GM23338 (cell line): Measurements from ENCODE around the gene ITIH5. TPM values are rescaled to one million over a fixed set of nuclear protein-coding genes. Genes with fewer than 3 reads are reported as not detected.

Source experiments
- ATAC-seq: fragments of 200-7000 bp; cut with Tn5 transposase; 3 replicates; pipeline ENCODE4 v1.9.1; 2020
- DNase-seq: peaks from one replicate; pipeline ENCODE4 v3.0.0-alpha.2; 2015; ENCODE audit warnings: low spot score
- H2AFZ ChIP-seq: fragments of 200-600 bp; sonication (generic); 2 replicates; pipeline ENCODE4 v1.8.0; 2016; ENCODE audit warnings: antibody characterized with exemption, mild to moderate bottlenecking, moderate library complexity
- H3F3A ChIP-seq: fragments of 200-600 bp; sonication (generic); replicated peaks from 2 replicates; pipeline ENCODE4 v1.8.0; 2017; ENCODE audit warnings: antibody characterized with exemption, mixed run types, low read depth
- H3K27ac ChIP-seq: fragments of 200-600 bp; sonication (generic); 2 replicates; pipeline ENCODE4 v1.6.1; 2016; ENCODE audit warnings: low read depth
- H3K27me3 ChIP-seq: fragments of 200-600 bp; sonication (generic); 2 replicates; pipeline ENCODE4 v1.8.0; 2016; ENCODE audit warnings: mild to moderate bottlenecking, mixed run types, moderate library complexity; ENCODE audit not compliant: insufficient read depth
- H3K36me3 ChIP-seq: fragments of 200-600 bp; sonication (generic); 2 replicates; pipeline ENCODE4 v1.8.0; 2016; ENCODE audit warnings: mild to moderate bottlenecking; ENCODE audit not compliant: insufficient read depth
- H3K4me1 ChIP-seq: fragments of 200-600 bp; sonication (generic); 2 replicates; pipeline ENCODE4 v1.8.0; 2016; ENCODE audit warnings: mild to moderate bottlenecking, moderate library complexity; ENCODE audit not compliant: insufficient read depth
- H3K4me2 ChIP-seq: fragments of 200-600 bp; sonication (generic); 2 replicates; pipeline ENCODE4 v1.7.1; 2017; ENCODE audit warnings: mixed run types
- H3K4me3 ChIP-seq: fragments of 200-600 bp; sonication (generic); 2 replicates; pipeline ENCODE4 v1.6.1; 2016; ENCODE audit warnings: mixed run types
- H3K79me2 ChIP-seq: fragments of 200-600 bp; sonication (generic); replicated peaks from 2 replicates; pipeline ENCODE4 v1.8.0; 2017; ENCODE audit warnings: mild to moderate bottlenecking; ENCODE audit not compliant: insufficient read depth
- H3K9me2 ChIP-seq: fragments of 200-600 bp; sonication (generic); 2 replicates; pipeline ENCODE4 v1.8.0; 2017; ENCODE audit not compliant: insufficient read depth
- H4K20me1 ChIP-seq: fragments of 200-600 bp; sonication (generic); replicated peaks from 2 replicates; pipeline ENCODE4 v1.8.0; 2017; ENCODE audit warnings: mild to moderate bottlenecking; ENCODE audit not compliant: insufficient read depth
- H3K27ac Mint-ChIP-seq: 2 replicates; pipeline ENCODE4 v1.8.0; 2020; ENCODE audit warnings: inconsistent platforms, mild to moderate bottlenecking, moderate library complexity, mixed read lengths
- H3K27me3 Mint-ChIP-seq: 3 replicates; pipeline ENCODE4 v1.8.0; 2022; ENCODE audit warnings: low read depth, mild to moderate bottlenecking, moderate library complexity, mixed read lengths, inconsistent platforms; ENCODE audit not compliant: insufficient read depth, poor library complexity
- H3K36me3 Mint-ChIP-seq: 3 replicates; pipeline ENCODE4 v1.8.0; 2021; ENCODE audit warnings: low read depth, mild to moderate bottlenecking, inconsistent platforms, moderate library complexity, mixed read lengths
- H3K4me1 Mint-ChIP-seq: 3 replicates; pipeline ENCODE4 v1.8.0; 2020; ENCODE audit warnings: mild to moderate bottlenecking, inconsistent platforms, mixed read lengths
- H3K4me3 Mint-ChIP-seq: 3 replicates; pipeline ENCODE4 v1.8.0; 2021; ENCODE audit warnings: moderate library complexity, mild to moderate bottlenecking, inconsistent platforms, mixed read lengths
- H3K9me3 Mint-ChIP-seq: 3 replicates; pipeline ENCODE4 v1.8.0; 2020; ENCODE audit warnings: moderate library complexity, mild to moderate bottlenecking, inconsistent platforms, mixed read lengths
- CREB1 ChIP-seq: fragments of 250-450 bp; sonication (Bioruptor Pico); IDR thresholded peaks from 2 replicates; pipeline ENCODE4 v1.5.0; 2020; ENCODE audit warnings: low read depth, mild to moderate bottlenecking, moderate library complexity
- EZH2phosphoT487 ChIP-seq: fragments of 200-600 bp; sonication (generic); IDR thresholded peaks from one replicate; pipeline ENCODE4 v1.8.1; 2018; ENCODE audit warnings: antibody characterized with exemption; ENCODE audit not compliant: unreplicated experiment
- JUNB ChIP-seq: IDR thresholded peaks from one replicate; pipeline ENCODE4 v1.6.1; 2016; ENCODE audit warnings: antibody characterized with exemption; ENCODE audit not compliant: unreplicated experiment
- ZNF331 ChIP-seq: fragments of 250-450 bp; sonication (Bioruptor Pico); IDR thresholded peaks from 2 replicates; pipeline ENCODE4 v1.5.0; 2020; ENCODE audit warnings: low read depth, mild to moderate bottlenecking, moderate library complexity
- polyA plus RNA-seq: library from polyadenylated mRNA; unstranded; fragments of >200 nt; fragmentation: Nextera tagmentation; extraction: Ambion mirVana; gene quantifications from 2 replicates; pipeline ENCODE4 v1.2.1, GENCODE V29; 2016
- total RNA-seq: library from RNA; depleted of rRNA; stranded (reverse); fragments of >200 nt; shearing (Covaris generic); gene quantifications from 2 replicates; pipeline ENCODE4 v1.2.3, GENCODE V29; 2014
- TF ChIP-seq, protein P1 (sequence below): fragments of 250-450 bp; sonication (Bioruptor Pico); IDR thresholded peaks from 2 replicates; pipeline ENCODE4 v1.5.0; 2020; ENCODE audit warnings: mild to moderate bottlenecking, moderate library complexity
- TF ChIP-seq, protein P2 (sequence below), 2 experiments: fragments of 200-600 bp in 1 of 2; sonication (generic) in 1 of 2; conservative IDR thresholded peaks; 2 replicates each; pipeline versions ENCODE4 v1.5.1 to v1.6.1; 2016 to 2017; ENCODE audit warnings: antibody characterized with exemption in 2 of 2, low read depth in 2 of 2, mild to moderate bottlenecking in 2 of 2, moderate library complexity in 1 of 2

Gene ITIH5
- total and polyA plus RNA-seq, 2 experiments from 2014 or later = 0.99 to 2.2 TPM

DNA sequence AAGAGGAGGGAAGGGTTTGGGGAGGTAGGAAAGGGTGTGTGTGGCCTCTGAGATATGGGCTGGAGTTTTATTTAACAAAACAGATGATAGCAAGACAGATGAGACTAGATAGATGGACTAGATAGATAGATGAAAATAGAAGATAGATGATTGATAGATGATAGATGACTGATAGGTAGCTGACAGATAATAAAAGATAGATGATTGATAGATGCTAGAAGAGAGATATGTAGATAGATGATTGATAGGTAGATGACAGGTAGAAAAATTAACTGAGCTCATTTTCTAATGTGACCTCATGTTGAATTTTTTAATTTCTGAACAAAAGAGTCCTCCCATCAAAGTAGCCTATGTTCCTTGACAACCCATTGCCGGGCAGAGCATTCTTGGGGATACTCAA is 139.3 kb downstream of the ITIH5 start (continued):
- TF ChIP-seq, protein P1, sequence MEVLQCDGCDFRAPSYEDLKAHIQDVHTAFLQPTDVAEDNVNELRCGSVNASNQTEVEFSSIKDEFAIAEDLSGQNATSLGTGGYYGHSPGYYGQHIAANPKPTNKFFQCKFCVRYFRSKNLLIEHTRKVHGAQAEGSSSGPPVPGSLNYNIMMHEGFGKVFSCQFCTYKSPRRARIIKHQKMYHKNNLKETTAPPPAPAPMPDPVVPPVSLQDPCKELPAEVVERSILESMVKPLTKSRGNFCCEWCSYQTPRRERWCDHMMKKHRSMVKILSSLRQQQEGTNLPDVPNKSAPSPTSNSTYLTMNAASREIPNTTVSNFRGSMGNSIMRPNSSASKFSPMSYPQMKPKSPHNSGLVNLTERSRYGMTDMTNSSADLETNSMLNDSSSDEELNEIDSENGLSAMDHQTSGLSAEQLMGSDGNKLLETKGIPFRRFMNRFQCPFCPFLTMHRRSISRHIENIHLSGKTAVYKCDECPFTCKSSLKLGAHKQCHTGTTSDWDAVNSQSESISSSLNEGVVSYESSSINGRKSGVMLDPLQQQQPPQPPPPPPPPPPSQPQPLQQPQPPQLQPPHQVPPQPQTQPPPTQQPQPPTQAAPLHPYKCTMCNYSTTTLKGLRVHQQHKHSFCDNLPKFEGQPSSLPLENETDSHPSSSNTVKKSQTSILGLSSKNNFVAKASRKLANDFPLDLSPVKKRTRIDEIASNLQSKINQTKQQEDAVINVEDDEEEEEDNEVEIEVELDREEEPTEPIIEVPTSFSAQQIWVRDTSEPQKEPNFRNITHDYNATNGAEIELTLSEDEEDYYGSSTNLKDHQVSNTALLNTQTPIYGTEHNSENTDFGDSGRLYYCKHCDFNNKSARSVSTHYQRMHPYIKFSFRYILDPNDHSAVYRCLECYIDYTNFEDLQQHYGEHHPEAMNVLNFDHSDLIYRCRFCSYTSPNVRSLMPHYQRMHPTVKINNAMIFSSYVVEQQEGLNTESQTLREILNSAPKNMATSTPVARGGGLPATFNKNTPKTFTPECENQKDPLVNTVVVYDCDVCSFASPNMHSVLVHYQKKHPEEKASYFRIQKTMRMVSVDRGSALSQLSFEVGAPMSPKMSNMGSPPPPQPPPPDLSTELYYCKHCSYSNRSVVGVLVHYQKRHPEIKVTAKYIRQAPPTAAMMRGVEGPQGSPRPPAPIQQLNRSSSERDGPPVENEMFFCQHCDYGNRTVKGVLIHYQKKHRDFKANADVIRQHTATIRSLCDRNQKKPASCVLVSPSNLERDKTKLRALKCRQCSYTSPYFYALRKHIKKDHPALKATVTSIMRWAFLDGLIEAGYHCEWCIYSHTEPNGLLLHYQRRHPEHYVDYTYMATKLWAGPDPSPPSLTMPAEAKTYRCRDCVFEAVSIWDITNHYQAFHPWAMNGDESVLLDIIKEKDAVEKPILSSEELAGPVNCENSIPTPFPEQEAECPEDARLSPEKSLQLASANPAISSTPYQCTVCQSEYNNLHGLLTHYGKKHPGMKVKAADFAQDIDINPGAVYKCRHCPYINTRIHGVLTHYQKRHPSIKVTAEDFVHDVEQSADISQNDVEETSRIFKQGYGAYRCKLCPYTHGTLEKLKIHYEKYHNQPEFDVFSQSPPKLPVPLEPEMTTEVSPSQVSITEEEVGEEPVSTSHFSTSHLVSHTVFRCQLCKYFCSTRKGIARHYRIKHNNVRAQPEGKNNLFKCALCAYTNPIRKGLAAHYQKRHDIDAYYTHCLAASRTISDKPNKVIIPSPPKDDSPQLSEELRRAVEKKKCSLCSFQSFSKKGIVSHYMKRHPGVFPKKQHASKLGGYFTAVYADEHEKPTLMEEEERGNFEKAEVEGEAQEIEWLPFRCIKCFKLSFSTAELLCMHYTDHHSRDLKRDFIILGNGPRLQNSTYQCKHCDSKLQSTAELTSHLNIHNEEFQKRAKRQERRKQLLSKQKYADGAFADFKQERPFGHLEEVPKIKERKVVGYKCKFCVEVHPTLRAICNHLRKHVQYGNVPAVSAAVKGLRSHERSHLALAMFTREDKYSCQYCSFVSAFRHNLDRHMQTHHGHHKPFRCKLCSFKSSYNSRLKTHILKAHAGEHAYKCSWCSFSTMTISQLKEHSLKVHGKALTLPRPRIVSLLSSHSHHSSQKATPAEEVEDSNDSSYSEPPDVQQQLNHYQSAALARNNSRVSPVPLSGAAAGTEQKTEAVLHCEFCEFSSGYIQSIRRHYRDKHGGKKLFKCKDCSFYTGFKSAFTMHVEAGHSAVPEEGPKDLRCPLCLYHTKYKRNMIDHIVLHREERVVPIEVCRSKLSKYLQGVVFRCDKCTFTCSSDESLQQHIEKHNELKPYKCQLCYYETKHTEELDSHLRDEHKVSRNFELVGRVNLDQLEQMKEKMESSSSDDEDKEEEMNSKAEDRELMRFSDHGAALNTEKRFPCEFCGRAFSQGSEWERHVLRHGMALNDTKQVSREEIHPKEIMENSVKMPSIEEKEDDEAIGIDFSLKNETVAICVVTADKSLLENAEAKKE (CRISPR knock-in tag) = no peak
- TF ChIP-seq ZNF331 (no peak), CREB1 (no peak), JUNB (no peak)

DNA sequence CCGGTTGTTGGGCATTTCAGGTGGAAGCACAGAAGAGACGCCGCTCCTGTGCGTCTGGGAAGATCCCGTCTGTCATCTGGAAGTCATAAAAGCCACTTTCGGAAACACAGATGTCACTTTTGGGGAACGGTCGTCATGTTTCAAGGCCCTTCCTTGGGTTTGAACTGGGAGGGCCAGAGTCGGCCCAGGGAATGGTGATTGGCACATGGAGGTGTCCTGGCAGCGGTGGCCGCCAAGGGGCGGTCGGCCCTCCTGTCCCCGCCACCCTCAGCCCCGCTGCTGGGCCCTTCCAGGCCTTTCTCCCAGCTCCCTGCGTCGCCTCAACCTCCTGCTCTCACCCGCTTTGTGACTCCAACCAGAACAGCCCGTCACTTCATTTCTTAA is 140.8 kb downstream of the ITIH5 start:
- Histone ChIP-seq H3K79me2 (no peaks in the 10 kb centered on the region), H3K4me1 (no peaks in the 10 kb centered on the region), H3F3A (no peaks in the 10 kb centered on the region), H3K27ac (no peak overlapping the region), H3K4me2 (no peak overlapping the region), H3K36me3 (no peaks in the 10 kb centered on the region), H2AFZ (no peak overlapping the region), H3K4me3 (no peak overlapping the region), H3K27me3 (no peaks in the 10 kb centered on the region), H4K20me1 (no peaks in the 10 kb centered on the region), H3K9me2 (no peaks in the 10 kb centered on the region)
- no peaks in the 10 kb centered on the region for H3K9me3 Mint-ChIP-seq
- peaks cover 2% of the 10 kb centered on the region for H3K27me3 Mint-ChIP-seq
- no peak overlapping the region for H3K27ac Mint-ChIP-seq
- ATAC-seq = peak; percentile 64
- H3K36me3 Mint-ChIP-seq = no peaks in the 10 kb centered on the region
- DNase-seq = peak; percentile 30
- no peaks in the 10 kb centered on the region; the same call in 2 of the 3 replicates for H3K4me1 Mint-ChIP-seq
- no peak overlapping the region for H3K4me3 Mint-ChIP-seq
- TF ChIP-seq EZH2phosphoT487 = no peak
- TF ChIP-seq, protein P2, sequence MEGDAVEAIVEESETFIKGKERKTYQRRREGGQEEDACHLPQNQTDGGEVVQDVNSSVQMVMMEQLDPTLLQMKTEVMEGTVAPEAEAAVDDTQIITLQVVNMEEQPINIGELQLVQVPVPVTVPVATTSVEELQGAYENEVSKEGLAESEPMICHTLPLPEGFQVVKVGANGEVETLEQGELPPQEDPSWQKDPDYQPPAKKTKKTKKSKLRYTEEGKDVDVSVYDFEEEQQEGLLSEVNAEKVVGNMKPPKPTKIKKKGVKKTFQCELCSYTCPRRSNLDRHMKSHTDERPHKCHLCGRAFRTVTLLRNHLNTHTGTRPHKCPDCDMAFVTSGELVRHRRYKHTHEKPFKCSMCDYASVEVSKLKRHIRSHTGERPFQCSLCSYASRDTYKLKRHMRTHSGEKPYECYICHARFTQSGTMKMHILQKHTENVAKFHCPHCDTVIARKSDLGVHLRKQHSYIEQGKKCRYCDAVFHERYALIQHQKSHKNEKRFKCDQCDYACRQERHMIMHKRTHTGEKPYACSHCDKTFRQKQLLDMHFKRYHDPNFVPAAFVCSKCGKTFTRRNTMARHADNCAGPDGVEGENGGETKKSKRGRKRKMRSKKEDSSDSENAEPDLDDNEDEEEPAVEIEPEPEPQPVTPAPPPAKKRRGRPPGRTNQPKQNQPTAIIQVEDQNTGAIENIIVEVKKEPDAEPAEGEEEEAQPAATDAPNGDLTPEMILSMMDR (conservative IDR thresholded peaks at IDR 0.05; ENCODE audit: low read depth in 2 of 2) = 0 out of 4 replicates have a peak, but pooled peaks of 1 of the 2 experiments have one; percentile 26
